K562 (cell line): Measurements from ENCODE around the gene USF2. TPM values are rescaled to one million over a fixed set of nuclear protein-coding genes. Genes with fewer than 3 reads are reported as not detected.

Experiments used
- ATF3 ChIP-seq, 2 experiments: fragments of 450-650 bp in 1 of 2; sonication (generic) in 1 of 2; formaldehyde crosslinking in 1 of 2; IDR thresholded peaks in 1 of 2; conservative IDR thresholded peaks in 1 of 2; 2 replicates each; pipeline versions ENCODE4 v1.6.1 to v1.8.1; 2016 to 2023; ENCODE audit warnings: mild to moderate bottlenecking in 2 of 2, moderate library complexity in 2 of 2, inconsistent platforms in 1 of 2, missing genetic modification reagents in 1 of 2
- CBFB ChIP-seq: sonication (generic); formaldehyde crosslinking; IDR thresholded peaks from 2 replicates; pipeline ENCODE4 v1.4.0; 2020; ENCODE audit warnings: mild to moderate bottlenecking, missing genetic modification reagents
- CEBPB ChIP-seq: fragments of 450-650 bp; IDR thresholded peaks from 2 replicates; pipeline ENCODE4 v1.6.1; 2016; ENCODE audit warnings: missing genetic modification characterization, missing compliant biosample characterization
- DMBX1 ChIP-seq: fragments of 250-450 bp; sonication (Bioruptor Pico); IDR thresholded peaks from 2 replicates; pipeline ENCODE4 v1.8.0; 2022; ENCODE audit warnings: inconsistent platforms, mild to moderate bottlenecking, moderate library complexity, borderline replicate concordance
- FOXA3 ChIP-seq, 2 experiments: fragments of 450-650 bp in 1 of 2; sonication (generic) in 1 of 2; formaldehyde crosslinking; IDR thresholded peaks in 1 of 2; conservative IDR thresholded peaks in 1 of 2; 2 replicates each; pipeline versions ENCODE4 v1.4.0 to v1.8.0; 2020 to 2022; ENCODE audit warnings: mild to moderate bottlenecking in 2 of 2, missing genetic modification reagents in 1 of 2
- GABPB2 ChIP-seq: fragments of 250-450 bp; sonication (Bioruptor Pico); conservative IDR thresholded peaks from 2 replicates; pipeline ENCODE4 v1.5.1; 2021; ENCODE audit warnings: mild to moderate bottlenecking
- NR2C1 ChIP-seq, 2 experiments: fragments of 450-650 bp; IDR thresholded peaks; 2 replicates each; pipeline ENCODE4 v1.6.1; 2017; ENCODE audit warnings: mild to moderate bottlenecking in 2 of 2, antibody characterized with exemption in 1 of 2, inconsistent platforms in 1 of 2, missing compliant biosample characterization in 1 of 2, missing genetic modification characterization in 1 of 2
- POLR2A ChIP-seq: fragments of 450-650 bp; conservative IDR thresholded peaks from 2 replicates; pipeline ENCODE4 v1.6.1; 2016
- POLR2B ChIP-seq: fragments of 450-650 bp; IDR thresholded peaks from 2 replicates; pipeline ENCODE4 v1.6.1; 2018; ENCODE audit warnings: low read depth; ENCODE audit not compliant: partially characterized antibody
- PURB ChIP-seq: sonication (generic); formaldehyde crosslinking; IDR thresholded peaks from 2 replicates; pipeline ENCODE4 v1.9.0; 2021; ENCODE audit warnings: low read depth, mild to moderate bottlenecking, missing genetic modification reagents
- RBM25 ChIP-seq: fragments of 200-400 bp; formaldehyde crosslinking; IDR thresholded peaks from 2 replicates; pipeline ENCODE4 v1.6.1; 2018; ENCODE audit warnings: low read length, low read depth, moderate library complexity; ENCODE audit not compliant: severe bottlenecking
- SRSF9 ChIP-seq: fragments of 200-400 bp; formaldehyde crosslinking; IDR thresholded peaks from 2 replicates; pipeline ENCODE4 v1.6.1; 2017; ENCODE audit warnings: low read depth, low read length, borderline replicate concordance
- TEAD1 ChIP-seq, 2 experiments: fragments of 450-650 bp in 1 of 2; sonication (generic) in 1 of 2; formaldehyde crosslinking; IDR thresholded peaks; 2 replicates each; pipeline versions ENCODE4 v1.4.0 to v1.8.0; 2020 to 2022; ENCODE audit warnings: mild to moderate bottlenecking in 2 of 2, missing genetic modification reagents in 1 of 2
- USF2 ChIP-seq: sonication (generic); formaldehyde crosslinking; IDR thresholded peaks from 2 replicates; pipeline ENCODE4 v1.5.0; 2020; ENCODE audit warnings: missing genetic modification reagents
- ZEB2 ChIP-seq: fragments of 450-650 bp; IDR thresholded peaks from 2 replicates; pipeline ENCODE4 v1.6.1; 2016
- ZNF384 ChIP-seq: IDR thresholded peaks from 2 replicates; pipeline ENCODE4 v1.6.1; 2012; ENCODE audit warnings: low read depth, low read length, improper control_type of control experiment
- ZNF41 ChIP-seq: fragments of 250-450 bp; sonication (Bioruptor Pico); conservative IDR thresholded peaks from 2 replicates; pipeline ENCODE4 v1.4.0; 2020; ENCODE audit warnings: mild to moderate bottlenecking
- polyA plus RNA-seq, 8 experiments: library from polyadenylated mRNA; depleted of rRNA in 4 of 8; stranded (reverse) in 5 of 8; unstranded in 3 of 8; fragments of >200 nt; fragmentation: Nextera tagmentation in 2 of 8; fragmentation: Illumina TruSeq in 1 of 8; extraction: Ambion mirVana in 2 of 8; extraction: Trizol in 1 of 8; gene quantifications; 2 replicates each; pipeline versions ENCODE4 v1.2.1 to v1.2.3, GENCODE V29; 2011 to 2014; ENCODE audit warnings: inconsistent platforms in 1 of 8, missing spikeins in 1 of 8
- total RNA-seq, 7 experiments: library from RNA; depleted of rRNA in 6 of 7; stranded (reverse); fragments of >200 nt in 6 of 7; fragmentation: Illumina TruSeq in 2 of 7; extraction: Trizol in 2 of 7; gene quantifications; 2 replicates each; pipeline versions ENCODE4 v1.2.1 to v1.2.3, GENCODE V29; 2011 to 2021; ENCODE audit warnings: low replicate concordance in 1 of 7
- TF ChIP-seq, protein P1 (sequence below): fragments of 250-450 bp; sonication (Bioruptor Pico); IDR thresholded peaks from 2 replicates; pipeline ENCODE4 v1.8.0; 2021; ENCODE audit warnings: moderate library complexity, mild to moderate bottlenecking, inconsistent platforms
- TF ChIP-seq, protein P2 (sequence below): fragments of 450-650 bp; IDR thresholded peaks from 2 replicates; pipeline ENCODE4 v1.6.1; 2017; ENCODE audit warnings: mild to moderate bottlenecking, moderate library complexity
- TF ChIP-seq, protein P3 (sequence below): sonication (generic); formaldehyde crosslinking; IDR thresholded peaks from 2 replicates; pipeline ENCODE4 v1.8.1; 2023; ENCODE audit warnings: mild to moderate bottlenecking, missing genetic modification reagents, moderate library complexity

USF2 gene
- total and polyA plus RNA-seq, 9 of the 15 experiments (the other 6 are each of a cell fraction or from before 2014, with no cell fraction given) = 0.27 to 93.7 (median 58.4) TPM

DNA sequence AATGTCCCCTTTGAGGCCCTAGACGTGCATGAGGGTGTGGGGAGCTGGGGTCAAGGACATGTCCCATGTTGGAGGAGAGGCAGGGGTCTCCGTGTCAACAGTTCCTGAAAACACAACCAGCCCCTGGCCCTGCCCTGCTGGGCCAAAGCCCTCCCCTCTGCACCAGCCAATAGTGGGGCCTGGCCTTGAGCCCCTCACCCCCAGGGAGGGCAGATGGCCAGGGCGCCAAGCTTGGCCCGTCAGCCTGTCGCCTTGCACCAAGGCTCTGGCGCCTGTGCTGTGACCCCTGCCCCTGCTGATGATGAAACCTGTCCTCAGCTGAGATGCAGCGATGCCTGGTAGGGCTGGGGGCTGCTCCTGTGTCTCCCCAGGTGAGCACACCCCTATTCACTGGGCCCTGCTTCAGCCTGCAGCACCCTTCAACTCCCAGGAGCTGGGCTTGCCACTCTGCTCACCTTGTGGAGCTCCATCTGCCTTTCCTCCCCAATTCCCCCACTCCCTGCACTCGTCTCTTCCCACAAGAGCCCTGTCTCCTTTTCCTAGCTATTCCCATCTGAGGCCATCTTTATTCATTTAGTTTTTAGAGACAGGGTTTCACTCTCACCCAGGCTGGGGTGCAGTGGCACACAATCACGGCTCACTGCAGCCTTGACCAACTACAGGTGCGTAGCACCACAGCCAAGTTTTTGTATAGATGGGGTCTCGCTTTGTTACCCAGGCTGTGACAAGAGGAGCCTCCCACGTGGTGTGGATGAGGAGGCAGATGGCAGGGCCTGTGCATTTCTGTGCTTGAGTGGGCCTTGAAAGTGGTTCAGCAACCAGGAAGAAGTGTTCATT, 11.4 kb downstream of the USF2 start (continued):
- TF ChIP-seq ZNF41 (no peak), USF2 (no peak), NR2C1 (IDR thresholded peaks at IDR 0.05) (no peak), NR2C1 (tag; IDR thresholded peaks at IDR 0.05) (no peak), ZNF384 (no peak), ZEB2 (no peak), POLR2A (peak; percentile 33; the same call in 1 of the 2 replicates), CBFB (CRISPR knock-in tag) (no peak), SRSF9 (no peak), TEAD1 (CRISPR knock-in tag; IDR thresholded peaks at IDR 0.05) (no peak), POLR2B (peak; percentile 31), RBM25 (no peak), GABPB2 (CRISPR knock-in tag) (no peak), DMBX1 (no peak), FOXA3 (CRISPR knock-in tag; conservative IDR thresholded peaks at IDR 0.05 in 1 of 2, IDR thresholded peaks at IDR 0.05 in 1 of 2) (no peak), ATF3 (IDR thresholded peaks at IDR 0.05) (0 out of 2 replicates have a peak, but pooled peaks have one; percentile 7), ATF3 (CRISPR knock-in tag; conservative IDR thresholded peaks at IDR 0.05) (no peak), PURB (CRISPR knock-in tag) (no peak), CEBPB (no peak)
- TF ChIP-seq, protein P1, sequence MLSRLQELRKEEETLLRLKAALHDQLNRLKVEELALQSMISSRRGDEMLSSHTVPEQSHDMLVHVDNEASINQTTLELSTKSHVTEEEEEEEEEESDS (CRISPR knock-in tag) = no peak
- TF ChIP-seq, protein P2, sequence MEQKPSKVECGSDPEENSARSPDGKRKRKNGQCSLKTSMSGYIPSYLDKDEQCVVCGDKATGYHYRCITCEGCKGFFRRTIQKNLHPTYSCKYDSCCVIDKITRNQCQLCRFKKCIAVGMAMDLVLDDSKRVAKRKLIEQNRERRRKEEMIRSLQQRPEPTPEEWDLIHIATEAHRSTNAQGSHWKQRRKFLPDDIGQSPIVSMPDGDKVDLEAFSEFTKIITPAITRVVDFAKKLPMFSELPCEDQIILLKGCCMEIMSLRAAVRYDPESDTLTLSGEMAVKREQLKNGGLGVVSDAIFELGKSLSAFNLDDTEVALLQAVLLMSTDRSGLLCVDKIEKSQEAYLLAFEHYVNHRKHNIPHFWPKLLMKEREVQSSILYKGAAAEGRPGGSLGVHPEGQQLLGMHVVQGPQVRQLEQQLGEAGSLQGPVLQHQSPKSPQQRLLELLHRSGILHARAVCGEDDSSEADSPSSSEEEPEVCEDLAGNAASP = no peak
- TF ChIP-seq, protein P3, sequence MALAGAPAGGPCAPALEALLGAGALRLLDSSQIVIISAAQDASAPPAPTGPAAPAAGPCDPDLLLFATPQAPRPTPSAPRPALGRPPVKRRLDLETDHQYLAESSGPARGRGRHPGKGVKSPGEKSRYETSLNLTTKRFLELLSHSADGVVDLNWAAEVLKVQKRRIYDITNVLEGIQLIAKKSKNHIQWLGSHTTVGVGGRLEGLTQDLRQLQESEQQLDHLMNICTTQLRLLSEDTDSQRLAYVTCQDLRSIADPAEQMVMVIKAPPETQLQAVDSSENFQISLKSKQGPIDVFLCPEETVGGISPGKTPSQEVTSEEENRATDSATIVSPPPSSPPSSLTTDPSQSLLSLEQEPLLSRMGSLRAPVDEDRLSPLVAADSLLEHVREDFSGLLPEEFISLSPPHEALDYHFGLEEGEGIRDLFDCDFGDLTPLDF = no peak
